Body of pancreas (tissue), 4 donors: ENCODE data around the gene ATP7B. TPM values are rescaled to one million over a fixed set of nuclear protein-coding genes. Genes with fewer than 3 reads are reported as not detected.

Experiments
- ATAC-seq: fragments of 150-250 bp; one replicate; pipeline ENCODE4 v1.9.1; 2016
- DNase-seq, 4 donors: peaks; one replicate each; pipeline ENCODE4 v3.0.0-alpha.2; 2019
- H3K27ac ChIP-seq, 4 donors: fragments of 200-600 bp; sonication (generic); 1 replicate in 3 of 4; 2 replicates in 1 of 4; pipeline versions ENCODE4 v1.5.1 to v1.6.1; 2016 to 2019; ENCODE audit warnings: mild to moderate bottlenecking in 1 of 4, mixed read lengths in 1 of 4, moderate library complexity in 1 of 4
- H3K27me3 ChIP-seq, 2 donors: fragments of 200-600 bp; sonication (generic); one replicate each; pipeline ENCODE4 v1.6.0; 2016; ENCODE audit warnings: mild to moderate bottlenecking in 1 of 2
- H3K36me3 ChIP-seq, 2 donors: fragments of 200-600 bp; sonication (generic); replicated peaks in 1 of 2; 2 replicates each; pipeline ENCODE4 v1.5.1; 2016; ENCODE audit warnings: low read depth in 2 of 2; ENCODE audit not compliant: insufficient read depth in 1 of 2
- H3K4me1 ChIP-seq: fragments of 200-600 bp; sonication (generic); one replicate; pipeline ENCODE4 v1.6.0; 2016
- H3K4me3 ChIP-seq, 2 donors: fragments of 200-600 bp; sonication (generic); 1 replicate in 1 of 2; 2 replicates in 1 of 2; pipeline ENCODE4 v1.5.1; 2016 to 2019
- H3K9me3 ChIP-seq, 3 donors: fragments of 200-600 bp; sonication (generic); 1 replicate in 2 of 3; 2 replicates in 1 of 3; pipeline ENCODE4 v1.5.1; 2016
- CTCF ChIP-seq, 7 experiments: fragments of 450-650 bp in 4 of 7; fragments of 200-600 bp in 3 of 7; sonication (generic) in 3 of 7; IDR thresholded peaks; one replicate each; pipeline ENCODE4 v1.5.1; 2016 to 2019; ENCODE audit warnings: antibody characterized with exemption in 7 of 7
- POLR2A ChIP-seq, 3 donors: fragments of 450-650 bp; IDR thresholded peaks; one replicate each; pipeline ENCODE4 v1.6.1; 2016; ENCODE audit warnings: antibody characterized with exemption in 3 of 3, mild to moderate bottlenecking in 2 of 3
- WGBS, 2 donors: methylation state at CpG; one replicate each; pipeline ENCODE4 v1.1.5; 2017; 5-methylcytosine and 5-hydroxymethylcytosine counted together
- intact Hi-C: fragments of 100-400 bp; cut with DNase I; formaldehyde crosslinking; loops from one replicate; pipeline ENCODE4 v1.15.1; 2023
- total RNA-seq, 2 donors: library from RNA; depleted of rRNA; stranded (reverse); fragments of >200 nt; gene quantifications; one replicate each; pipeline ENCODE4 v1.1.0, GENCODE V29; 2016

Gene ATP7B
- total RNA-seq, 2 donors from 2014 or later: 5.7 to 6.9 TPM

GRCh38 chr13:51938454-51938853, 72.8 kb downstream of the ATP7B start:
- H3K27me3 ChIP-seq: no peaks in the 10 kb centered on the region
- no peaks in the 10 kb centered on the region for H3K4me1 ChIP-seq
- H3K9me3 ChIP-seq: no peaks in the 10 kb centered on the region
- ATAC-seq (no peak), DNase-seq (no peak)
- no peak overlapping the region for H3K27ac ChIP-seq
- WGBS, 2 donors: 75 to 77% methylated on average over 2 to 3 of the region's 3 CpGs
- intact Hi-C loops: no loop called here
- no peaks in the 10 kb centered on the region for H3K36me3 ChIP-seq
- H3K4me3 ChIP-seq: no peak overlapping the region
- no peak for TF ChIP-seq POLR2A (IDR thresholded peaks at IDR 0.05)
- TF ChIP-seq CTCF (IDR thresholded peaks at IDR 0.05): no peak

- Histone ChIP-seq H3K27me3 (no peaks in the 10 kb centered on the region), H3K4me3 (no peak overlapping the region), H3K27ac (no peak overlapping the region), H3K4me1 (no peaks in the 10 kb centered on the region), H3K36me3 (no peaks in the 10 kb centered on the region), H3K9me3 (no peaks in the 10 kb centered on the region)
- no peak for DNase-seq
- WGBS, 2 donors: 86 to 96% methylated on average over 14 to 22 of the region's 22 CpGs
- TF ChIP-seq CTCF (IDR thresholded peaks at IDR 0.05): no peak
- no peak for TF ChIP-seq POLR2A (IDR thresholded peaks at IDR 0.05)
- intact Hi-C loops: no loop called here
- ATAC-seq: no peak
Observed at GRCh38 chr13:51937320-51938290, 73.6 kb downstream of the ATP7B start.

- Histone ChIP-seq H3K4me3 (no peak overlapping the region), H3K4me1 (no peaks in the 10 kb centered on the region), H3K36me3 (no peaks in the 10 kb centered on the region), H3K27me3 (no peaks in the 10 kb centered on the region), H3K9me3 (no peaks in the 10 kb centered on the region), H3K27ac (no peak overlapping the region)
- intact Hi-C loops: no loop called here
- 65 to 74% methylated on average over 11 to 14 of the region's 14 CpGs for WGBS, 2 donors
- peak in 4 of 7 experiments; percentile 40 to 55 (median 46) for TF ChIP-seq CTCF (IDR thresholded peaks at IDR 0.05)
- no peak for TF ChIP-seq POLR2A (IDR thresholded peaks at IDR 0.05)
- DNase-seq: peak; percentile 15 to 49 (median 26)
- peak; percentile 42 for ATAC-seq
Observed at GRCh38 chr13:51935326-51936171, 75.7 kb downstream of the ATP7B start.

- Histone ChIP-seq H3K36me3 (no peaks in the 10 kb centered on the region), H3K27me3 (no peaks in the 10 kb centered on the region), H3K27ac (no peak overlapping the region), H3K9me3 (no peaks in the 10 kb centered on the region), H3K4me3 (no peak overlapping the region), H3K4me1 (no peaks in the 10 kb centered on the region)
- ATAC-seq (no peak), DNase-seq (no peak)
- 90 to 94% methylated on average over 15 to 19 of the region's 19 CpGs for WGBS, 2 donors
- intact Hi-C loops: no loop called here
- TF ChIP-seq CTCF (IDR thresholded peaks at IDR 0.05): no peak
- TF ChIP-seq POLR2A (IDR thresholded peaks at IDR 0.05): no peak
Observed at GRCh38 chr13:51934461-51935087, 76.7 kb downstream of the ATP7B start.
